HG03460 (cell line): ENCODE measurements around the gene B4GALNT4.
"Not testable (repeated sequence)": the region's sequence is repeated elsewhere in the genome, so short reads cannot be mapped to it uniquely, and the experiment has no call there.

ENCODE experiments used
- ATAC-seq: cut with Tn5 transposase; IDR thresholded peaks from one replicate; pipeline ENCODE4 v1.9.1; 2021; ENCODE audit not compliant: unreplicated experiment

Gene B4GALNT4

GRCh38 chr11:418343-419247 is 49.3 kb downstream of the B4GALNT4 start:
- ATAC-seq, result no peak

GRCh38 chr11:419248-420005 is 50.1 kb downstream of the B4GALNT4 start:
- no peak for ATAC-seq

- ATAC-seq, result no peak
These were observed 51.0 kb downstream of the B4GALNT4 start for GRCh38 chr11:420054-420910.

- no peak for ATAC-seq
These were observed 51.6 kb downstream of the B4GALNT4 start for GRCh38 chr11:420911-421321.

GRCh38 chr11:422249-422656 is 53.0 kb downstream of the B4GALNT4 start:
- no peak for ATAC-seq

GRCh38 chr11:424232-424631 is 54.9 kb downstream of the B4GALNT4 start:
- no peak for ATAC-seq

- not testable (repeated sequence) for ATAC-seq
These were observed 55.5 kb downstream of the B4GALNT4 start for GRCh38 chr11:424766-425165.

GRCh38 chr11:425301-425700 is 56.0 kb downstream of the B4GALNT4 start:
- ATAC-seq, result no peak

GRCh38 chr11:426851-427250 is 57.6 kb downstream of the B4GALNT4 start:
- no peak for ATAC-seq

- no peak for ATAC-seq
These were observed 59.0 kb downstream of the B4GALNT4 start for GRCh38 chr11:428295-428694.

GRCh38 chr11:429391-429790 is 60.1 kb downstream of the B4GALNT4 start:
- ATAC-seq, result no peak

- ATAC-seq, result no peak
These were observed 60.7 kb downstream of the B4GALNT4 start for GRCh38 chr11:429931-430456.
